Measurements from ENCODE around the gene ARHGAP25.

Gene ARHGAP25

DNA sequence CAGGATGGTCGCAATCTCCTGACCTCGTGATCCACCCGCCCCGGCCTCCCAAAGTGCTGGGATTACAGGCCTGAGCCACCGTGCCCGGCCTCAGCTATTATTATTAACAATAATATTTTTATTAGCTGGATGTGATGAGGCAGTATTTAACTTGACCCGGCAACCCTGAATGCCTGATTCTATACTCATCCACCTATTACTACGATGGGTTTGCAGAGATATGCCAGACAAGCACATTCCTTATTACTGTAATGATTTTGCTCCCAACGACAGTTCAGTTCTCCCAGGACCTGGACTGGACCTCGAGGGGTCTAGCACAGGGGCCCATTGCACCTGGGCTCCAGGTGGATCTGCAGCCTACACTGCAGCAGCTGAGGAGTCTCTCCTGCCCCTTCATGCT is 104.0 kb downstream of the ARHGAP25 start:
- no peak for DNase-seq

DNA sequence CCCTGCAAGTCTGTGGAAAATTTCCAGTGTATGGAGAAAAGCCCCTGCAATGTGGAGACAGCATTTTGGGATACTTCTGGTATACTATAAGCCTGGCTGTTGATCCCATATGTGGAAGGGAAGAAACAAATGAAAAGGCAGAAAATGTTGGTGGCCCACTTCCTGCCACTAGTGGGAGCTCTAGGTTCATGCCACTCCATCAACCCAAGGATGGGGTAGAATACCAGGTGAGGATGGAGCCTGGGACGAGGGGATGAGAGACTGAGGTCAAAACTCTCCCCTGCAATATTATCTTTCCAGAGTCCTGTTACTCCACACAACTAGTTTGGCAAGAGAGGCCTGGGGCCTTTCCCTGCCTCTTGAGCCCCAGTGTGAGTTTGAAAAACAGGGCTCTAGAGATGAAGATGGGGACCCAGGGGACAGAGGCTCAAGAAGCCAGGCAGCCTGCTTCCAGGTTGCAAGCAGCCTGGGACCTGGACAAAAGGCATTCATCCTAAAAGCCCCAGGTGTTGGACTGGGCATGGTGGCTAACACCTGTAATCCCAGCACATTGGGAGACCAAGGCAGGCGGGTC is 104.7 kb downstream of the ARHGAP25 start:
- H2BK5ac ChIP-seq (ENCODE audit: low read depth, low read length, poor library complexity, severe bottlenecking) = no peak overlapping the region
- H3K27ac ChIP-seq (ENCODE audit: low read length, poor library complexity, severe bottlenecking) = peak overlapping the region; percentile 43
- no peak overlapping the region for H3K9ac ChIP-seq (ENCODE audit: low read length)
- peaks cover 4% of the 10 kb centered on the region for H3K4me1 ChIP-seq (ENCODE audit: control insufficient read depth, insufficient read depth, low read depth, low read length)
- peaks cover 0 to 3% of the 10 kb centered on the region in 2 experiments for H3K27me3 ChIP-seq (ENCODE audit: control insufficient read depth in 1 of 2, insufficient read depth in 1 of 2, low read length in 2 of 2)
- H2BK12ac ChIP-seq (ENCODE audit: low read length in 2 of 2) = peak overlapping the region in 1 of 2 experiments; percentile 73
- no peak overlapping the region for H2AFZ ChIP-seq (ENCODE audit: low read depth, low read length)
- no peak overlapping the region for H3K14ac ChIP-seq (ENCODE audit: low read length in 2 of 2)
- no peak overlapping the region for H3K18ac ChIP-seq (ENCODE audit: low read depth in 1 of 2, low read length in 2 of 2)
- H4K8ac ChIP-seq (ENCODE audit: low read length) = peak overlapping the region; percentile 37
- H3K4me3 ChIP-seq (ENCODE audit: insufficient read depth in 1 of 2, low read depth in 1 of 2, low read length in 2 of 2) = no peak overlapping the region
- H3K9me3 ChIP-seq (ENCODE audit: control insufficient read depth, low read length) = no peaks in the 10 kb centered on the region
- H4K91ac ChIP-seq (ENCODE audit: low read length) = peak overlapping the region; percentile 5
- H3K4ac ChIP-seq (ENCODE audit: low read depth in 1 of 2, low read length in 2 of 2) = no peak overlapping the region
- peak overlapping the region; percentile 48 for H2BK15ac ChIP-seq (ENCODE audit: low read depth, poor library complexity, severe bottlenecking)
- no peak overlapping the region for H2BK120ac ChIP-seq (ENCODE audit: low read depth, low read length)
- H3K36me3 ChIP-seq (ENCODE audit: control insufficient read depth in 1 of 2, insufficient read depth in 2 of 2, low read depth in 1 of 2, low read length in 2 of 2) = no peaks in the 10 kb centered on the region
- no peak overlapping the region for H3K4me2 ChIP-seq (ENCODE audit: low read length, poor library complexity, severe bottlenecking)
- no peak for DNase-seq
- no peaks in the 10 kb centered on the region for H3K79me1 ChIP-seq (replicated peaks; ENCODE audit: low read length, poor library complexity, severe bottlenecking)
- H2AK5ac ChIP-seq (ENCODE audit: low read length, severe bottlenecking) = no peak overlapping the region
- no peak overlapping the region for H3K23ac ChIP-seq (ENCODE audit: low read length in 2 of 2)
- 100% methylated on average over 2 of the region's 2 CpGs for WGBS

More for the DNA sequence above, 104.0 kb downstream of the ARHGAP25 start:
- peak overlapping the region; percentile 69 for H4K8ac ChIP-seq (ENCODE audit: low read length)
- WGBS = 77% methylated on average over 6 of the region's 10 CpGs
- no peak overlapping the region for H3K4me2 ChIP-seq (ENCODE audit: low read length, poor library complexity, severe bottlenecking)
- no peak overlapping the region for H3K23ac ChIP-seq (ENCODE audit: low read length in 2 of 2)
- no peak overlapping the region for H2BK120ac ChIP-seq (ENCODE audit: low read depth, low read length)
- H3K4ac ChIP-seq (ENCODE audit: low read depth in 1 of 2, low read length in 2 of 2) = no peak overlapping the region
- H2AFZ ChIP-seq (ENCODE audit: low read depth, low read length) = no peak overlapping the region
- H3K4me1 ChIP-seq (ENCODE audit: control insufficient read depth, insufficient read depth, low read depth, low read length) = peaks cover 4% of the 10 kb centered on the region
- H3K9me3 ChIP-seq (ENCODE audit: control insufficient read depth, low read length) = no peaks in the 10 kb centered on the region
- H3K36me3 ChIP-seq (ENCODE audit: control insufficient read depth in 1 of 2, insufficient read depth in 2 of 2, low read depth in 1 of 2, low read length in 2 of 2) = no peaks in the 10 kb centered on the region
- H2BK5ac ChIP-seq (ENCODE audit: low read depth, low read length, poor library complexity, severe bottlenecking) = no peak overlapping the region
- no peak overlapping the region for H2BK15ac ChIP-seq (ENCODE audit: low read depth, poor library complexity, severe bottlenecking)
- H3K9ac ChIP-seq (ENCODE audit: low read length) = no peak overlapping the region
- no peak overlapping the region for H3K4me3 ChIP-seq (ENCODE audit: insufficient read depth in 1 of 2, low read depth in 1 of 2, low read length in 2 of 2)
- H2AK5ac ChIP-seq (ENCODE audit: low read length, severe bottlenecking) = peak overlapping the region; percentile 6
- no peaks in the 10 kb centered on the region for H3K79me1 ChIP-seq (replicated peaks; ENCODE audit: low read length, poor library complexity, severe bottlenecking)
- peak overlapping the region; percentile 50 for H4K91ac ChIP-seq (ENCODE audit: low read length)
- no peak overlapping the region for H3K27ac ChIP-seq (ENCODE audit: low read length, poor library complexity, severe bottlenecking)
- H3K14ac ChIP-seq (ENCODE audit: low read length in 2 of 2) = no peak overlapping the region
- H3K18ac ChIP-seq (ENCODE audit: low read depth in 1 of 2, low read length in 2 of 2) = peak overlapping the region in 1 of 2 experiments; percentile 11
- peaks cover 0 to 3% of the 10 kb centered on the region in 2 experiments for H3K27me3 ChIP-seq (ENCODE audit: control insufficient read depth in 1 of 2, insufficient read depth in 1 of 2, low read length in 2 of 2)
- peak overlapping the region; percentile 73 to 81 for H2BK12ac ChIP-seq (ENCODE audit: low read length in 2 of 2)

DNA sequence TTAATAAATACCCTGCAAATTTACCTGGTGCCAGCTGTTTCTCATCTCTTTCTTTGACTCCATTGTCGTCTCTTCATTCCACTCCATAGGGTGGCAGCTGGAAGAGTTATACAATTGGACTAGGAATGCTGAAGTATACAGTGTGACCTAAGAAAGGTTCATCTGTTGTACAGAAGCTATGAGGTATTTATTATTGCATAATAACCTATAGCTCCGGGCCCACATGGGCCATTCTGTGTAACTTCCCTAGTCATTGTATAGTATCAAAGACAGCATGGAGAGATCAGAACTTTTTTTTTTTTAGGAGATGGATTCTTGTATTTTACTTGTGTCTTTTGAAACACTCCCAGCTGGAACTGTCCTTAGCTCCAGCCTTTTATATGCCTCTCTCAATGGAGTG is 110.4 kb downstream of the ARHGAP25 start:
- no peaks in the 10 kb centered on the region for H3K9me3 ChIP-seq (ENCODE audit: control insufficient read depth, low read length)
- WGBS = 90% methylated on average over 2 of the region's 2 CpGs
- H3K4me2 ChIP-seq (ENCODE audit: low read length, poor library complexity, severe bottlenecking) = no peak overlapping the region
- no peak overlapping the region for H3K4me3 ChIP-seq (ENCODE audit: insufficient read depth in 1 of 2, low read depth in 1 of 2, low read length in 2 of 2)
- no peak overlapping the region for H4K91ac ChIP-seq (ENCODE audit: low read length)
- DNase-seq = no peak
- no peak overlapping the region for H2AK5ac ChIP-seq (ENCODE audit: low read length, severe bottlenecking)
- H2AFZ ChIP-seq (ENCODE audit: low read depth, low read length) = no peak overlapping the region
- peaks cover 7 to 29% of the 10 kb centered on the region in 2 experiments for H3K27me3 ChIP-seq (ENCODE audit: control insufficient read depth in 1 of 2, insufficient read depth in 1 of 2, low read length in 2 of 2)
- no peak overlapping the region for H3K18ac ChIP-seq (ENCODE audit: low read depth in 1 of 2, low read length in 2 of 2)
- H4K8ac ChIP-seq (ENCODE audit: low read length) = no peak overlapping the region
- H3K9ac ChIP-seq (ENCODE audit: low read length) = no peak overlapping the region
- H3K14ac ChIP-seq (ENCODE audit: low read length in 2 of 2) = no peak overlapping the region
- no peaks in the 10 kb centered on the region for H3K79me1 ChIP-seq (replicated peaks; ENCODE audit: low read length, poor library complexity, severe bottlenecking)
- no peaks in the 10 kb centered on the region for H3K36me3 ChIP-seq (ENCODE audit: control insufficient read depth in 1 of 2, insufficient read depth in 2 of 2, low read depth in 1 of 2, low read length in 2 of 2)
- H3K4ac ChIP-seq (ENCODE audit: low read depth in 1 of 2, low read length in 2 of 2) = no peak overlapping the region
- no peaks in the 10 kb centered on the region for H3K4me1 ChIP-seq (ENCODE audit: control insufficient read depth, insufficient read depth, low read depth, low read length)
- no peak overlapping the region for H3K23ac ChIP-seq (ENCODE audit: low read length in 2 of 2)
- no peak overlapping the region for H2BK120ac ChIP-seq (ENCODE audit: low read depth, low read length)
- no peak overlapping the region for H2BK12ac ChIP-seq (ENCODE audit: low read length in 2 of 2)
- no peak overlapping the region for H2BK15ac ChIP-seq (ENCODE audit: low read depth, poor library complexity, severe bottlenecking)
- H2BK5ac ChIP-seq (ENCODE audit: low read depth, low read length, poor library complexity, severe bottlenecking) = no peak overlapping the region
- no peak overlapping the region for H3K27ac ChIP-seq (ENCODE audit: low read length, poor library complexity, severe bottlenecking)

DNA sequence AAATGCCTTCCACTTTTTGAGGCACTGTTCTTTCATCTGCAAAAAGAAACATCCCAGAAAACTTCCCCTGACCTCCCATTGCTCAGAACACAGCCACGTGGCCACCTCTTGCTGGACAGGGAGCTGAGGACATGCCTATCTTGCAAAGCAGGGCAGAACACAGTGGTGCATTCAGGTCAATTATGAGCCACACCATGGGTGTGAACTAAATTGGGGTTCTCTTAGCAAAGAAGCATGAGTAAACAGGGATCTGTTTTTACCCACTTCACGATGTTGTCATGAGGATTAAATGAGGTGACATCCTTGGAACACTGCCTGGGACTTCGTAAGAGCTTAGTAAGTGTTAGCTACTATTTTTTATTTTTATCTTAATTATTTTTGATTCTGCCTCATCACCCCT is 111.5 kb downstream of the ARHGAP25 start:
- no peaks in the 10 kb centered on the region for H3K4me1 ChIP-seq (ENCODE audit: control insufficient read depth, insufficient read depth, low read depth, low read length)
- no peak overlapping the region for H2AK5ac ChIP-seq (ENCODE audit: low read length, severe bottlenecking)
- H3K4me3 ChIP-seq (ENCODE audit: insufficient read depth in 1 of 2, low read depth in 1 of 2, low read length in 2 of 2) = no peak overlapping the region
- H3K27me3 ChIP-seq (ENCODE audit: control insufficient read depth in 1 of 2, insufficient read depth in 1 of 2, low read length in 2 of 2) = peaks cover 7 to 38% of the 10 kb centered on the region in 2 experiments
- H2BK12ac ChIP-seq (ENCODE audit: low read length in 2 of 2) = no peak overlapping the region
- H3K9me3 ChIP-seq (ENCODE audit: control insufficient read depth, low read length) = no peaks in the 10 kb centered on the region
- H3K23ac ChIP-seq (ENCODE audit: low read length in 2 of 2) = no peak overlapping the region
- H3K14ac ChIP-seq (ENCODE audit: low read length in 2 of 2) = no peak overlapping the region
- H3K4me2 ChIP-seq (ENCODE audit: low read length, poor library complexity, severe bottlenecking) = no peak overlapping the region
- H2BK120ac ChIP-seq (ENCODE audit: low read depth, low read length) = no peak overlapping the region
- no peak overlapping the region for H3K4ac ChIP-seq (ENCODE audit: low read depth in 1 of 2, low read length in 2 of 2)
- no peak overlapping the region for H3K27ac ChIP-seq (ENCODE audit: low read length, poor library complexity, severe bottlenecking)
- H4K8ac ChIP-seq (ENCODE audit: low read length) = no peak overlapping the region
- 81% methylated on average over 2 of the region's 3 CpGs for WGBS
- H2BK5ac ChIP-seq (ENCODE audit: low read depth, low read length, poor library complexity, severe bottlenecking) = no peak overlapping the region
- H3K18ac ChIP-seq (ENCODE audit: low read depth in 1 of 2, low read length in 2 of 2) = no peak overlapping the region
- no peak overlapping the region for H4K91ac ChIP-seq (ENCODE audit: low read length)
- no peak for DNase-seq
- H3K36me3 ChIP-seq (ENCODE audit: control insufficient read depth in 1 of 2, insufficient read depth in 2 of 2, low read depth in 1 of 2, low read length in 2 of 2) = no peaks in the 10 kb centered on the region
- H2AFZ ChIP-seq (ENCODE audit: low read depth, low read length) = no peak overlapping the region
- H3K9ac ChIP-seq (ENCODE audit: low read length) = no peak overlapping the region
- H3K79me1 ChIP-seq (replicated peaks; ENCODE audit: low read length, poor library complexity, severe bottlenecking) = no peaks in the 10 kb centered on the region
- H2BK15ac ChIP-seq (ENCODE audit: low read depth, poor library complexity, severe bottlenecking) = no peak overlapping the region
